HG03520 (cell line): ENCODE data around the gene AGAP1.

Experiments used
- ATAC-seq: cut with Tn5 transposase; IDR thresholded peaks from one replicate; pipeline ENCODE4 v1.9.1; 2021; ENCODE audit warnings: mild to moderate bottlenecking, moderate library complexity; ENCODE audit not compliant: unreplicated experiment

The AGAP1 gene

GRCh38 chr2:235727174-235727573, 233.3 kb downstream of the AGAP1 start:
- ATAC-seq: no peak

GRCh38 chr2:235727891-235728799, 234.3 kb downstream of the AGAP1 start:
- ATAC-seq: no peak

DNA sequence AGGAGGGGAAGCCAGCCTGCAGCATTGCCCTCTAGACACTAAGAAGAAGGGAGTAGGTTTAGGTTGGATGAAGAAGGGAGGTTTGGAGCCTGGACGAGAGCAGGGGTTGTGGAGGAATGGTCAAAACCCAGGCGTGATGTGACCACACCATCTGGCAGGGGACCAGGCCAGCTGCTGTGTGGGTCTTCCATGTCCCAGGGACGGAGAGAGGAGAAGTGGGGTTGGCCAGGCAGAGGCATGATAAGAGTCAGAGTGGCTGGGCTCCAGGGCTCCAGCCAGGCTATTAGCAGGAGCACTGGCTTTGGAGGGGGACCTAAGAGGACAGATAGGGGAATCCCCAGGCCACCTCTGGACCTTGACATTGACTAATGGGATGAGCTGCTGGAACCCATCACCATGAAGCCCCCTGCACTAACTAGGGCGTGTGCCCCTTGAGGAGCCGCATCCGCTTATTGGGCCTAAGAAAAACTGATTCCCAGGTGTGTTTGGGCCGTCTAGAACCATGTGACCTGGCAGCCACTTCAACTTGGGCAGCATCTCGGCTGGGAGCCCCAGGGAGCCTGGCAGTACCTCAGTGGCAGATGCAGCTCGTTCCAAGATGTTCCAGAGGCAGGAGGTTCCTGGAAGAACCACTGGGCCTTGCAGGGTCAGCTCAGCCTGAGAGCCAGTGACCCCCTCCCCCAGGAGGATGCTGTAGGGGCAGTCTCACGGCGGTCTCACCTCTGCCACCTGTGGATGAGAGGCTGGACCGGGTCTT, 235.1 kb downstream of the AGAP1 start:
- ATAC-seq: no peak

- ATAC-seq: no peak
These were observed 235.7 kb downstream of the AGAP1 start for GRCh38 chr2:235729557-235729947.

GRCh38 chr2:235730115-235730514, 236.3 kb downstream of the AGAP1 start:
- no peak for ATAC-seq

- no peak for ATAC-seq
These were observed 239.9 kb downstream of the AGAP1 start for GRCh38 chr2:235733761-235734160.

DNA sequence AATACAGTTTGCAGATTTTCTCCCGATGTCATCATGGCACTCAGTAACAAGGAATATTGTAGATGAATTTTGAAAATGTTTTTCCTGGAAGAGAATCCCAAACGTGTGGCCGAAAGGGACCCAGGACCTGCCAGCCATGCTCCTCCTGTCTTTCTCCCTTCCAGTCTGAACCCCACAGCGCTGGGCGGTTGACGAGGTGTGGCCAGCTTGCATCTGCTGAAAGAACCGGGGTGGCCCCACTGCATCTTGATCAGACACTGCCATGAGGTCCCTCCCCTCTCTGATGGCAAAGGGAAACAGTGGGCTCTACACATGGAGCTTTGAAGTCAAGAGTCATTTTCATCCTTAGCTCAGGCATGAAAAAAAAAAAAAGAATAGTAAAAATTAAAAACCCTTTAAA, 240.3 kb downstream of the AGAP1 start:
- ATAC-seq: no peak

GRCh38 chr2:235734688-235735231, 240.9 kb downstream of the AGAP1 start:
- no peak for ATAC-seq

GRCh38 chr2:235737396-235737795, 243.6 kb downstream of the AGAP1 start:
- ATAC-seq: no peak

GRCh38 chr2:235737840-235738239, 244.0 kb downstream of the AGAP1 start:
- ATAC-seq: no peak

DNA sequence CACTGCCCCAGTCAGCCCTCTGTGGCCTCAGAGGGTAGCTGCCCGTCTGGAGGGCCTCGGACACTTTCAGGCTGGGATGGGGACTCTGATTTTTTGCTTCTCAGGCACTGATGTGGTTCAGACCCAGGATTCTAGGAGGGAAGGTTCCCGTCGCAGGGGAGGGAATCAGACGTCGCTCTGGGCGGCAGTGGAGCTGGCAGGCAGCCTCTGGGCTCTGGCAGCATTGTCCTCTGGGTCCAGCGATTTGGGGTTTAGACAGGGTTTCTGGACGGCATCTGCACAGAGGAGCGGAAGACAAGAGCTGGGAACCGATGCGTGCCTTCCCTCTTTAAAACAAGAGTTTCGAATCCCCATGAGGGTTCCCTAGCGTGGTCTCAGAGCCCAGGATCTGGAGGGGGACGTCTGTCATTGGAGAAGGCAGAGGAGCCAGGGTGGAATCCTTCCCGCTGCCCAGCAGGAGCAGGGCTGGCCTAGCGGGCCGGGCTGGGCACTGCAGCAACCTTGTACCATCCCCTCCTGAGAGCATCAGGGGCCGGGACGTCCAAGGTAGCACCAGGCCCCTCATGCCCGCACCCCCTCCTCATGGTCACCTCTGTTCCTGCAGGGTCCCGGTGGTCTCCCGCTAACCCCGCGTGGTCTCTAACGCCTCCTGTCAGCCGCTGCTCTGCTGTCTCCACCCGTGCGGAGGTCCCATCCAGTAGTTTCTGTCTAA, 246.0 kb downstream of the AGAP1 start:
- no peak for ATAC-seq

GRCh38 chr2:235740821-235741220, 247.0 kb downstream of the AGAP1 start:
- ATAC-seq: no peak

DNA sequence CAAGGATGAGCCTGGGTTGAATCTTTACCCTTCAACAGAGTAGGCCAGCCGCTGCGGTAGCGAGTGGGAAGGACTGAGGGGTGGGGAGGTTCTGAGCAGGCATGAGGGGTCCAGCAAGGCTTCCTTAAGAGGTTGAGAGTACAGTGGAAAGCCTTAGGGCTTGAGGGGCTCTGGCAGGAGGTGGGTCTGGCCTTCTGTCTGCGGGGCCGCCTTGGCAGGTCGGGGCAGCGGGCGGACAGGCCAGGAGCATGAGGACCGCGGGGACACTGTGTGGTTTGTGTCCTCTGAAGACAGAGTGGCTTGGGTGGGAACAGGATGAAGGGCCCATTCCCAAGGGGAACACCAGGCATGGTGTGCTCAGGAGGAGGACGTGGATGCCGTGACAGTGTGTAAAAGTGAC, 250.3 kb downstream of the AGAP1 start:
- ATAC-seq: no peak

DNA sequence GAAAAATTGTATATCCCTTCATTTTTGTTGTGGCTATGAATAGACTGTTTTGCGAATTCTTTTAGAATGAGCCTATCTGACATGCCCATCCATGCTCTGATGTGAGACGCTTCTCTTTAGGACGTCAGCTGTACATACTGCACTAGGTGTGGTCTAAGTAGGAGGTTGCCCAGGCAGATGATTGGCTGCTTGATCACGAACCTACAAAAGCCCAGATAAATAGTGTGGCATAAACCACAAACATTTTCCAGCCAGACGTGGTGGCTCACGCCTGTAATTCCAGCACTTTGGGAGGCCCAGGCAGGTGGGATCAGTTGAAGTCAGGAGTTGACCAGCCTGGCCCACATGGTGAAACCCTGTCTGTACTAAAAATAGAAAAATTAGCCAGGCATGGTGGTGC, 251.8 kb downstream of the AGAP1 start:
- no peak for ATAC-seq

GRCh38 chr2:235746257-235746934, 252.6 kb downstream of the AGAP1 start:
- ATAC-seq: no peak

- no peak for ATAC-seq
These were observed 253.3 kb downstream of the AGAP1 start for GRCh38 chr2:235747001-235747785.

DNA sequence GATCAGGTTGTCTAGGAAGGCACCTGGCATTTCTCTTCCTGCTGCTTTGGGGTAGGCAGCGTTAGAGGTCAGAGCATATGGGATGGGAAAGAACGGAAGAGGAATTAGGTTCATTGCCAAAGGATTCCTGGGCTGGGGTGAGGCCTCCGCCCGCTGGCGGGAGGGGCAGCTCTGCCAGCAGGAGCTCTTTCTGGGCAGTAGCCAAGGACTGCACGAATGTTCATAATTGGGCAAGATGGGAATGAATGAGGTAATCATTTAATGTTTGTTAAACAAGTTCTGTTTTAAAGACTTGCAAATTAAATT, 253.9 kb downstream of the AGAP1 start:
- ATAC-seq: no peak

GRCh38 chr2:235749121-235749770, 255.4 kb downstream of the AGAP1 start:
- no peak for ATAC-seq

DNA sequence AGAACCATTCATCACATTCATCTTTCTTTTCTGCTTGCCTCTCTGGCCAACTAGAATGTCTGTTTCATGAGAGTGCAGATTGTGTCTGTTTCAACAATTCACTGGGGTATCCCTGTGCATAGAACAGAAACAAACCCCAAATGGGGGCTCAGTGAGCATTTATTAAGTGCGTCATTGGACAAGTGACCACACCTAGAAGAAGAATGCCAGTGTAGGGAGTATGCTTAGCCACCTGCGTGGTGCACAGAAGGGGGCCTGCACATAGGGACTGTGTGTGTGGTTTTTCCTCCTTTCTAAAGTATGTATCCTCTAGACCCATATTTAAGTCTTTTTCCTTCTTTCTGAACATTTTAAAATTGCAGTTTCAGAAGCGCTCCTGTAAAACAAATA, 255.9 kb downstream of the AGAP1 start:
- ATAC-seq: no peak

DNA sequence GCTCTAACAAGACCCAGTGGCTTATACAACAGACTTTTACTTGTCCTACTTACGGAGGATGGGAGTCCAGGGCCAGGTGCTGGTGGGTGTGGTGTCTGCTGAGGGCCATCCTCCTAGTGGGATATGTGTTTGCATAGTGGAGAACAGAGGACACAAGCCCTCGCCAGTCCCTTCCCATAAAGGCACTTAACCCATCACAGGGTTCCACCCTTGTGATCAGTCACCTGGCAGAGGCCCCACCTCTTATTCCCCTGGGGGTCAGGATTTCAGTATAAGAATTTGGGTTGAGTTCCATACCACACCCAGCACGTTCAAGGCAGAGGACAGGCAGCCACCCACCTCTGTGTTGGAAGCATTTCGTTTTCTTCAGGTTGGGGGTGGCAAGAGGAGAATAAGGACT, 259.0 kb downstream of the AGAP1 start:
- no peak for ATAC-seq
